Measurements from ENCODE around the gene IRF7. TPM values are rescaled to one million over a fixed set of nuclear protein-coding genes. Genes with fewer than 3 reads are reported as not detected.

IRF7 gene
- total RNA-seq, 2 donors from 2014 or later = 33.8 to 45.4 TPM

GRCh38 chr11:645536-645935, 29.8 kb upstream of the IRF7 start:
- no peak for DNase-seq (ENCODE audit: low spot score)
- Histone ChIP-seq H3K36me3 (peaks cover 26% of the 10 kb centered on the region), H3K27ac (no peak overlapping the region), H3K9me3 (no peaks in the 10 kb centered on the region), H3K27me3 (replicated peaks; ENCODE audit: insufficient read depth) (no peaks in the 10 kb centered on the region), H3K4me3 (no peak overlapping the region), H3K4me1 (ENCODE audit: control insufficient read depth in 1 of 2, low read depth in 2 of 2) (no peaks in the 10 kb centered on the region)
- no peak for ATAC-seq (ENCODE audit: insufficient number of reproducible peaks, low FRiP score, low read depth)
- TF ChIP-seq CTCF (IDR thresholded peaks at IDR 0.05) = no peak

- Histone ChIP-seq H3K27ac (no peak overlapping the region), H3K27me3 (replicated peaks; ENCODE audit: insufficient read depth) (no peaks in the 10 kb centered on the region), H3K4me3 (no peak overlapping the region), H3K9me3 (no peaks in the 10 kb centered on the region), H3K4me1 (ENCODE audit: control insufficient read depth in 1 of 2, low read depth in 2 of 2) (no peaks in the 10 kb centered on the region), H3K36me3 (peaks cover 26% of the 10 kb centered on the region)
- ATAC-seq (ENCODE audit: insufficient number of reproducible peaks, low FRiP score, low read depth) (no peak), DNase-seq (ENCODE audit: low spot score) (no peak)
- no peak for TF ChIP-seq CTCF (IDR thresholded peaks at IDR 0.05)
These were observed 28.3 kb upstream of the IRF7 start for GRCh38 chr11:643849-644738.

GRCh38 chr11:643366-643765, 27.6 kb upstream of the IRF7 start:
- no peaks in the 10 kb centered on the region for H3K4me1 ChIP-seq (ENCODE audit: control insufficient read depth in 1 of 2, low read depth in 2 of 2)
- H3K4me3 ChIP-seq = no peak overlapping the region
- H3K27me3 ChIP-seq (replicated peaks; ENCODE audit: insufficient read depth) = no peaks in the 10 kb centered on the region
- ATAC-seq (ENCODE audit: insufficient number of reproducible peaks, low FRiP score, low read depth) (no peak), DNase-seq (ENCODE audit: low spot score) (no peak)
- no peak for TF ChIP-seq CTCF (IDR thresholded peaks at IDR 0.05)
- H3K9me3 ChIP-seq = no peaks in the 10 kb centered on the region
- no peak overlapping the region for H3K27ac ChIP-seq
- H3K36me3 ChIP-seq = peaks cover 26% of the 10 kb centered on the region

GRCh38 chr11:641806-642370, 26.1 kb upstream of the IRF7 start:
- Histone ChIP-seq H3K27me3 (replicated peaks; ENCODE audit: insufficient read depth) (no peaks in the 10 kb centered on the region), H3K4me3 (no peak overlapping the region), H3K9me3 (no peaks in the 10 kb centered on the region), H3K27ac (no peak overlapping the region), H3K36me3 (peaks cover 26% of the 10 kb centered on the region), H3K4me1 (ENCODE audit: control insufficient read depth in 1 of 2, low read depth in 2 of 2) (peaks cover 2 to 12% of the 10 kb centered on the region in 2 donors)
- DNase-seq (ENCODE audit: low spot score) (no peak), ATAC-seq (ENCODE audit: insufficient number of reproducible peaks, low FRiP score, low read depth) (no peak)
- no peak for TF ChIP-seq CTCF (IDR thresholded peaks at IDR 0.05)

- Histone ChIP-seq H3K27ac (no peak overlapping the region), H3K9me3 (no peaks in the 10 kb centered on the region), H3K36me3 (peaks cover 26% of the 10 kb centered on the region), H3K4me3 (no peak overlapping the region), H3K27me3 (replicated peaks; ENCODE audit: insufficient read depth) (no peaks in the 10 kb centered on the region), H3K4me1 (ENCODE audit: control insufficient read depth in 1 of 2, low read depth in 2 of 2) (peaks cover 4 to 15% of the 10 kb centered on the region in 2 donors)
- DNase-seq (ENCODE audit: low spot score) = no peak
- no peak for TF ChIP-seq CTCF (IDR thresholded peaks at IDR 0.05)
- no peak for ATAC-seq (ENCODE audit: insufficient number of reproducible peaks, low FRiP score, low read depth)
These were observed 24.4 kb upstream of the IRF7 start for GRCh38 chr11:640021-640706.

Data from thoracic aorta (tissue), 2 donors.